Karpas-422 (cell line): ENCODE measurements around the gene MALRD1. TPM values are rescaled to one million over a fixed set of nuclear protein-coding genes. Genes with fewer than 3 reads are reported as not detected.

ENCODE experiments used
- DNase-seq: peaks from one replicate; pipeline ENCODE4 v3.0.0-alpha.2; 2015
- H2AFZ ChIP-seq: fragments of 200-600 bp; sonication (generic); 2 replicates; pipeline ENCODE4 v1.6.1; 2014; ENCODE audit warnings: antibody characterized with exemption, low read length, mixed read lengths
- H3K27ac ChIP-seq: fragments of 200-600 bp; sonication (generic); 2 replicates; pipeline ENCODE4 v1.5.1; 2014; ENCODE audit warnings: mild to moderate bottlenecking, low read length, moderate library complexity
- H3K27me3 ChIP-seq: fragments of 200-600 bp; sonication (generic); 2 replicates; pipeline ENCODE4 v1.6.1; 2014; ENCODE audit warnings: low read length, mixed read lengths
- H3K36me3 ChIP-seq: fragments of 200-600 bp; sonication (generic); 2 replicates; pipeline ENCODE4 v1.6.1; 2014; ENCODE audit warnings: low read length, mixed read lengths; ENCODE audit not compliant: insufficient read depth
- H3K4me1 ChIP-seq: fragments of 200-600 bp; sonication (generic); 2 replicates; pipeline ENCODE4 v1.6.1; 2014; ENCODE audit warnings: mild to moderate bottlenecking, low read length, mixed read lengths
- H3K4me2 ChIP-seq: fragments of 200-600 bp; sonication (generic); 2 replicates; pipeline ENCODE4 v1.6.1; 2014; ENCODE audit warnings: low read length, low read depth, mild to moderate bottlenecking; ENCODE audit not compliant: poor library complexity, severe bottlenecking
- H3K4me3 ChIP-seq: fragments of 200-600 bp; sonication (generic); 2 replicates; pipeline ENCODE4 v1.5.1; 2014; ENCODE audit warnings: mild to moderate bottlenecking, antibody characterized with exemption, low read length, mixed read lengths
- H3K79me2 ChIP-seq: fragments of 200-600 bp; sonication (generic); 2 replicates; pipeline ENCODE4 v1.6.1; 2014; ENCODE audit warnings: mild to moderate bottlenecking, low read length, mixed read lengths
- H3K9ac ChIP-seq: fragments of 200-600 bp; sonication (generic); 2 replicates; pipeline ENCODE4 v1.6.0; 2014; ENCODE audit warnings: low read length
- H3K9me2 ChIP-seq: fragments of 200-600 bp; sonication (generic), shearing (Covaris generic); replicated peaks from 2 replicates; pipeline ENCODE4 v1.6.0; 2014; ENCODE audit warnings: mild to moderate bottlenecking, low read length, moderate library complexity; ENCODE audit not compliant: insufficient read depth
- H3K9me3 ChIP-seq: fragments of 300-700, 200-600 bp; sonication (generic); 2 replicates; pipeline ENCODE4 v1.6.1; 2014; ENCODE audit warnings: low read length, mixed read lengths
- H4K20me1 ChIP-seq: fragments of 200-600 bp; sonication (generic); 2 replicates; pipeline ENCODE4 v1.6.1; 2014; ENCODE audit warnings: mild to moderate bottlenecking, antibody characterized with exemption, low read length, low read depth; ENCODE audit not compliant: insufficient read depth
- total RNA-seq: library from RNA; depleted of rRNA; stranded (reverse); fragments of >200 nt; shearing (Covaris generic); gene quantifications from 2 replicates; pipeline ENCODE4 v1.2.3, GENCODE V29; 2014; ENCODE audit warnings: low replicate concordance

The MALRD1 gene
- total RNA-seq, 1 experiment from 2014 or later = not detected

DNA sequence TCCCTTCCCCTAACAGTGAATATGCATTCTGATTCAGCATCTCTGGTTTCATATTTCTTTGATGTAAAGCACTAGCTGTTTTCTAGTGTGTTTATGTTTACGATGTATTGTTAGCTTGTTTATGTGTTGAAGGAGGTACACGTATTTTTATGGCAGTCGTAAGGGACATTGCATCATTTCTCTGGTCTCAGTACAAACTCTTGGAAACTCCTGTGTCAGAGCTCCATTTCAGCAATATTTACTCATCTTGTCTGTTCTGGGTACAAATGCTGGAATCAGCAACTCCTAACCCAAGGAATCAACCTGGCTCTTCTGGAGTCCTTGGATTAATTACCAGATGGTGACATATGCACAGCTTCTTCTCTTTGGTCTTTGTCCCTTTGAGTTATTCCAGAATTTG is 497.6 kb downstream of the MALRD1 start:
- no peak overlapping the region for H3K4me3 ChIP-seq
- no peaks in the 10 kb centered on the region for H4K20me1 ChIP-seq
- no peaks in the 10 kb centered on the region for H3K36me3 ChIP-seq
- H2AFZ ChIP-seq = no peak overlapping the region
- H3K9me2 ChIP-seq = no peaks in the 10 kb centered on the region
- H3K79me2 ChIP-seq = no peaks in the 10 kb centered on the region
- no peak overlapping the region for H3K9ac ChIP-seq
- no peaks in the 10 kb centered on the region for H3K27me3 ChIP-seq
- H3K4me2 ChIP-seq = no peak overlapping the region
- H3K4me1 ChIP-seq = no peaks in the 10 kb centered on the region
- no peak for DNase-seq
- H3K9me3 ChIP-seq = peaks cover 20% of the 10 kb centered on the region; the same call in 1 of the 2 replicates
- no peak overlapping the region for H3K27ac ChIP-seq

DNA sequence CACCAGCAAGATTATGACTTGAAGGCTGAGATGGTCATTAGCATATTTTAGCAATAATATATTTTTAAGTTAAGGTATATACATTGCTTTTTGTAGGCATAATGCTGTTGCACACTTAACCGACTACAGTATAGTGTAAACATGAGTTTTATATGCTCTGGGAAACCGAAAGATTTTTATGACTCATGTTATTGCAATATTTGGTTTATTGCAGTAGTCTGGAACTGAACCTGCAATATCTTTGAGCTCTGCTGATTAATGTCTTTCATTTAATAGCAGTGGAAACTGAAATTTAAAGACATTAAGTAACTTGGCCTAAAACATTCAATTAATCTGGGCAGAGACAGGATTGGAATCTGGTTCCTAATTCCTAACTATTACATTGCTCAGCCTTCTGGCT is 500.9 kb downstream of the MALRD1 start:
- Histone ChIP-seq H3K36me3 (no peaks in the 10 kb centered on the region), H3K4me1 (no peaks in the 10 kb centered on the region), H3K9me2 (no peaks in the 10 kb centered on the region), H3K27me3 (no peaks in the 10 kb centered on the region), H3K4me2 (no peak overlapping the region), H3K79me2 (no peaks in the 10 kb centered on the region), H2AFZ (no peak overlapping the region), H3K9me3 (peaks cover 19% of the 10 kb centered on the region; the same call in 1 of the 2 replicates), H4K20me1 (no peaks in the 10 kb centered on the region), H3K27ac (no peak overlapping the region), H3K4me3 (no peak overlapping the region), H3K9ac (no peak overlapping the region)
- DNase-seq = no peak

DNA sequence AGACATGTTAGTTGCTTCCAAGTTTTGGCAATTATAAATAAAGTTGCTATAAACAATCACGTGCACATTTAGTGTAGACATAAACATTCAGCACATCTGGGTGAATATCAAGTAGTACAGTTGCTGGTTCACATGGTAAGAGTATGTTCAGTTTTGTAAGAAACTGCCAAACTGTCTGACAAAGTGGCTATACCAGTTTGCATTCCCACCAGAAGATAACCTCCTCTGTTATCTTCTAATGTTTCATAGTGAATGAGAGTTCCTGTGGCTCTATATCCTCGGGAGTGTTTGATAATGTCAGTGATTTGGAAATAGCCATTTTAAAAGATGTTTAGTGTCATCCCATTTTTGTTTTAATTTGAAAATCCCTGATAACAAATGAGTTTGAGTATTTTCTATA is 508.1 kb downstream of the MALRD1 start:
- Histone ChIP-seq H4K20me1 (no peaks in the 10 kb centered on the region), H3K4me2 (no peak overlapping the region), H3K9me2 (no peaks in the 10 kb centered on the region), H3K79me2 (no peaks in the 10 kb centered on the region), H3K4me1 (no peaks in the 10 kb centered on the region), H2AFZ (no peak overlapping the region), H3K27ac (no peak overlapping the region), H3K9ac (no peak overlapping the region), H3K36me3 (no peaks in the 10 kb centered on the region), H3K4me3 (no peak overlapping the region), H3K27me3 (no peaks in the 10 kb centered on the region), H3K9me3 (peaks cover 28% of the 10 kb centered on the region)
- DNase-seq = no peak

DNA sequence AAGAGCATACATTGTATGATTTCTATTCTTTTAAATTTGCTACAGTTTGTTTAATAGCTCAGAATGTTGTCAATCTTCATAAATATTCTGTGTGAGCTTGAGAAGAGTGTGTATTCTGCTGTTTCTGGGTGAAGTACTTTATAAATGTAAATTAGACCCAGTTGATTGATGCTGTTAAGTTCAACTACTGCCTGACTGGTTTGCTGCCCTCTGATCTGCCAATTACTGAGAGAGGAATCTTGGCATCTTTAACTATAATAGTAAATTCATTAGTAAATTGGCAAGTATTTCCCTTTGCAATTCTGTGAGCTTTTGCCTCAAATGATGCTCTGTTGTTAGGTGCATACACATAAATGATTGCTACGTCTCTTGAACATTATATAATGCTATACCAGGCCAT is 512.6 kb downstream of the MALRD1 start:
- Histone ChIP-seq H3K4me3 (no peak overlapping the region), H3K4me2 (no peak overlapping the region), H3K9me2 (no peaks in the 10 kb centered on the region), H3K79me2 (no peaks in the 10 kb centered on the region), H3K9ac (no peak overlapping the region), H3K27ac (no peak overlapping the region), H3K4me1 (no peaks in the 10 kb centered on the region), H4K20me1 (no peaks in the 10 kb centered on the region), H2AFZ (no peak overlapping the region), H3K9me3 (peaks cover 21% of the 10 kb centered on the region), H3K36me3 (no peaks in the 10 kb centered on the region), H3K27me3 (no peaks in the 10 kb centered on the region)
- DNase-seq = no peak

DNA sequence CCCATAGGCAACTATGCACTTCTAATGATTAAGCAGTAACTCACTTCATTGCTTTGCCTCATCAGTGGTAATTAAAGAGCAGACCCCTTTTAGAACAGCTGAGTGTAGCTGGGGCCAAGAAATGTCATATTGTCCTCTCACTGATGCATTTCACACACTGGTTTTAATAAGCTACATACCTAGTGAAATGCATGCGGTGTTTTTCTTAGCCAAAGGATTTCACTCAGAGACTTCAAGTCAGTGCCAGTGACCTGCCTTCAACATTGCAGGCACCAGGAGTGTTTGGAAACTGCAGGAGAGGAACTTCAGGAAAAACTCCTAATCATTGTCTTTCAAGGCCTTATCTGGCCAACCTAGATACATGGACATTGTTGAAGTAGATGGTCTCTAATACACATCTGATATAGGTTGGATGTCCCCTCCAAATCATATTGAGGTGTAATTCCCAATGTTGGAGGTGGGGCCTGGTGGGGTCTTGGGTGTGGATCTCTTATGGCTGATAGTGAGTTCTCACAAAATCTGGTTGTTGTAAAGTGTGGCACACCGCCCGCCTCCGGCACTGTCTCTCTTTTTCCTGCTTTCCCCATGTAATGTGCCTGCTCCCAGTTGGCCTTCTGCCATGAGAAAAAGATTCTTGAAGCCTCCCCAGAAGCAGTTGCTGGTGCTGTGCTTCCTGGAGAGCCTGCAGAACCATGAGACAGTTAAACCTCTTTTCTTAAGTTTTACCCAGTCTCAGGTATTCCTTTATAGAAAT is 515.0 kb downstream of the MALRD1 start:
- no peak for DNase-seq

DNA sequence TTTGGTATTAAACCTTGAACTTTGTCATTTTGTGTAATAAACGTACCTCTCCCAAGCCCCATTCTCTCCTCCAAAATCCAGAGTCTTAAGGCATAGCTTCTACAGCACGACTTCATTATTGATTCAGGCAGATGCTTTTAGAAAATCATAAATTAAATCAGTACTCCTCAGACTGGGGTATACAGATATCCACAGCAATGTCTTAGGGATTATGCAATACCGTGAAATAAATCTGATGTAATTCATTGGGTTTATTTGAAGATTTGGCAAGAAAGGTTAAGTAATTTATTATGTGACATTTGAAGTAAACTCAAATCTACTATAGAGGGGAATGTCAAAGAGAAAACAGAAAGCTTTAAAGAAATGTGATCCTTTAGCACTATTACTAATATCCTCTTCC is 521.5 kb downstream of the MALRD1 start:
- Histone ChIP-seq H4K20me1 (no peaks in the 10 kb centered on the region), H3K36me3 (no peaks in the 10 kb centered on the region), H3K79me2 (no peaks in the 10 kb centered on the region), H2AFZ (no peak overlapping the region), H3K9me2 (no peaks in the 10 kb centered on the region), H3K9ac (no peak overlapping the region), H3K9me3 (peaks cover 24% of the 10 kb centered on the region), H3K27ac (no peak overlapping the region), H3K4me3 (no peak overlapping the region), H3K27me3 (no peaks in the 10 kb centered on the region), H3K4me1 (no peaks in the 10 kb centered on the region), H3K4me2 (no peak overlapping the region)
- DNase-seq = no peak

More for the DNA sequence above, 515.0 kb downstream of the MALRD1 start:
- Histone ChIP-seq H4K20me1 (no peaks in the 10 kb centered on the region), H3K27ac (no peak overlapping the region), H3K4me3 (no peak overlapping the region), H3K9ac (no peak overlapping the region), H3K4me2 (no peak overlapping the region), H3K36me3 (no peaks in the 10 kb centered on the region), H3K4me1 (no peaks in the 10 kb centered on the region), H3K9me3 (peaks cover 14% of the 10 kb centered on the region), H3K79me2 (no peaks in the 10 kb centered on the region), H3K9me2 (no peaks in the 10 kb centered on the region), H3K27me3 (no peaks in the 10 kb centered on the region), H2AFZ (no peak overlapping the region)

DNA sequence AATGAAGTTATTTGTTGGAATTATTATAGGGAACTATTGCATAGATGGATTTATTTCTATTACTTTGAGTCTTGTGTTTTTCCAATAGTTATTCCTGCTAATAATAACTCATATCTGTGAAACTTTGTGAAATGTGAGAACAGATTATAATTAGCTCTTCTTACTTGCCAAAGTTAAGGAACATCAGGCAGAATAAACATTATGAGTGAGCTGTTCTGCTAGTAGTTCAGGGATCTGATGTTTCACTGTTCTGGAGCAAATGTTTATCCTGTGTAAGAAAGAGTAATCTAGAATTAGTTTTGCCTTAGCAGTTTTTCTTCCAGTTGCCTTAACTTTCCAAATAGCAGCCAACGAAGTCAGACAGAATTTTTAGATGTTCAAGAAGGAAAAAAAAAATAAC is 522.4 kb downstream of the MALRD1 start:
- Histone ChIP-seq H4K20me1 (no peaks in the 10 kb centered on the region), H3K4me1 (no peaks in the 10 kb centered on the region), H3K4me3 (no peak overlapping the region), H3K4me2 (no peak overlapping the region), H3K9me2 (no peaks in the 10 kb centered on the region), H3K9ac (no peak overlapping the region), H3K9me3 (peaks cover 24% of the 10 kb centered on the region), H2AFZ (no peak overlapping the region), H3K27me3 (no peaks in the 10 kb centered on the region), H3K36me3 (no peaks in the 10 kb centered on the region), H3K79me2 (no peaks in the 10 kb centered on the region), H3K27ac (no peak overlapping the region)
- DNase-seq = no peak

DNA sequence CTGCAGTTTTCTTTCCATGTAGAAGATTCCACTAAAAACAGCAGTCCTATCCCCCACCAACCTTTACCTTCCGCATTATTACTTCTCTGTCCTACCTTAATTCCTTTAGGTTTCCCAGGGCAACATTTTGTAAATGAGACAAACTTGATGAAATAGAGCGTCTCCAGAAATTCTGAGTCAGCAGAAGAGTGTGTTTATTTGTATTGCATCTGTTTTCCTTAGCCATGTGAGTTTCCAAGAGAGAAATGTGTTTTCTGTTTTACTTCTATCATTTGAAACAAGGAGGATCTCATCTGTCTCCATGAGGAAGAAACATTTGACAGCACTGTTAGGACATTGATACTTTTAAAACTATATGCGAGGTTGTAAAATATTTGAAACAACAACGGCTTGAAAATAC is 523.5 kb downstream of the MALRD1 start:
- no peak overlapping the region for H3K27ac ChIP-seq
- no peak for DNase-seq
- H3K4me2 ChIP-seq = no peak overlapping the region
- no peaks in the 10 kb centered on the region for H3K36me3 ChIP-seq
- H3K9ac ChIP-seq = no peak overlapping the region
- no peaks in the 10 kb centered on the region for H3K79me2 ChIP-seq
- no peaks in the 10 kb centered on the region for H3K4me1 ChIP-seq
- H3K4me3 ChIP-seq = no peak overlapping the region
- H4K20me1 ChIP-seq = no peaks in the 10 kb centered on the region
- no peak overlapping the region for H2AFZ ChIP-seq
- no peaks in the 10 kb centered on the region for H3K9me2 ChIP-seq
- peaks cover 24% of the 10 kb centered on the region for H3K9me3 ChIP-seq
- no peaks in the 10 kb centered on the region for H3K27me3 ChIP-seq
